ENCODE measurements around the gene SNCAIP. TPM values are rescaled to one million over a fixed set of nuclear protein-coding genes. Genes with fewer than 3 reads are reported as not detected.

SNCAIP gene
- total and polyA plus RNA-seq, 8 donors, result 0.45 to 10.6 (median 2.6) TPM; not detected in 1

- intact Hi-C loops (cut with DNase I; ENCODE audit: low total_unique reads), result no loop called here
- DNase-seq, result no peak
- H3K36me3 ChIP-seq, result no peaks in the 10 kb centered on the region
- no peaks in the 10 kb centered on the region for H3K9me3 ChIP-seq
- no peak overlapping the region for H3K27ac ChIP-seq
- H3K4me3 ChIP-seq, result no peak overlapping the region
- H3K27me3 ChIP-seq, result no peaks in the 10 kb centered on the region
- TF ChIP-seq POLR2AphosphoS5 (IDR thresholded peaks at IDR 0.05) (no peak), CTCF (IDR thresholded peaks at IDR 0.05) (no peak), POLR2A (IDR thresholded peaks at IDR 0.05) (no peak), EP300 (IDR thresholded peaks at IDR 0.05) (no peak)
- 43 to 65% (median 61%) methylated on average over 5 of the region's 5 CpGs for WGBS, 5 donors
- no peaks in the 10 kb centered on the region for H3K4me1 ChIP-seq
Measured at GRCh38 chr5:122434205-122434970, 122.4 kb downstream of the SNCAIP start.

- intact Hi-C loops (cut with DNase I; ENCODE audit: low total_unique reads), result no loop called here
- Histone ChIP-seq H3K9me3 (no peaks in the 10 kb centered on the region), H3K27ac (no peak overlapping the region), H3K36me3 (no peaks in the 10 kb centered on the region), H3K27me3 (no peaks in the 10 kb centered on the region), H3K4me1 (no peaks in the 10 kb centered on the region), H3K4me3 (no peak overlapping the region)
- DNase-seq, result no peak
- TF ChIP-seq CTCF (IDR thresholded peaks at IDR 0.05), result no peak
- TF ChIP-seq EP300 (IDR thresholded peaks at IDR 0.05), result no peak
- TF ChIP-seq POLR2A (IDR thresholded peaks at IDR 0.05), result no peak
- TF ChIP-seq POLR2AphosphoS5 (IDR thresholded peaks at IDR 0.05), result no peak
- whole genome bisulfite sequencing, 5 donors, result 89 to 95% (median 92%) methylated on average over 4 of the region's 4 CpGs
Measured at GRCh38 chr5:122435234-122435633, 123.2 kb downstream of the SNCAIP start.

- no peaks in the 10 kb centered on the region for H3K4me1 ChIP-seq
- intact Hi-C loops (cut with DNase I; ENCODE audit: low total_unique reads), result no loop called here
- H3K4me3 ChIP-seq, result no peak overlapping the region
- 85 to 92% (median 89%) methylated on average over 3 of the region's 3 CpGs for WGBS, 5 donors
- no peaks in the 10 kb centered on the region for H3K27me3 ChIP-seq
- no peak overlapping the region for H3K27ac ChIP-seq
- no peak for DNase-seq
- H3K9me3 ChIP-seq, result no peaks in the 10 kb centered on the region
- TF ChIP-seq POLR2A (IDR thresholded peaks at IDR 0.05) (no peak), POLR2AphosphoS5 (IDR thresholded peaks at IDR 0.05) (no peak), EP300 (IDR thresholded peaks at IDR 0.05) (no peak), CTCF (IDR thresholded peaks at IDR 0.05) (no peak)
- H3K36me3 ChIP-seq, result peaks cover 0 to under 1% (median 0%) of the 10 kb centered on the region in 4 donors
Measured at GRCh38 chr5:122435761-122436160, 123.7 kb downstream of the SNCAIP start.

GRCh38 chr5:122436615-122437014, 124.6 kb downstream of the SNCAIP start:
- peaks cover 0 to 3% (median 0%) of the 10 kb centered on the region in 4 donors for H3K36me3 ChIP-seq
- no peak overlapping the region for H3K27ac ChIP-seq
- H3K9me3 ChIP-seq, result no peaks in the 10 kb centered on the region
- intact Hi-C loops (cut with DNase I; ENCODE audit: low total_unique reads), result no loop called here
- H3K4me1 ChIP-seq, result no peaks in the 10 kb centered on the region
- TF ChIP-seq EP300 (IDR thresholded peaks at IDR 0.05), result no peak
- TF ChIP-seq CTCF (IDR thresholded peaks at IDR 0.05), result no peak
- no peak for TF ChIP-seq POLR2AphosphoS5 (IDR thresholded peaks at IDR 0.05)
- TF ChIP-seq POLR2A (IDR thresholded peaks at IDR 0.05), result no peak
- no peaks in the 10 kb centered on the region for H3K27me3 ChIP-seq
- DNase-seq, result no peak
- no peak overlapping the region for H3K4me3 ChIP-seq

Measured in stomach (tissue), 9 donors.